Gastrocnemius medialis (tissue), 4 donors: ENCODE data around the gene R3HDM2. TPM values are rescaled to one million over a fixed set of nuclear protein-coding genes. Genes with fewer than 3 reads are reported as not detected.
A peak's percentile ranks its signal among the peaks of the same experiment; 100 is the strongest.

Experiments
- ATAC-seq, 2 donors: fragments of 150-250 bp; one replicate each; pipeline ENCODE4 v1.9.1; 2016
- DNase-seq, 2 donors: peaks; one replicate each; pipeline ENCODE4 v3.0.0-alpha.2; 2019
- H3K27ac ChIP-seq, 4 donors: fragments of 200-600 bp; sonication (generic); 1 replicate in 1 of 4; 2 replicates in 3 of 4; pipeline ENCODE4 v1.5.1; 2016 to 2018; ENCODE audit warnings: mild to moderate bottlenecking in 2 of 4, moderate library complexity in 1 of 4
- H3K27me3 ChIP-seq, 3 donors: fragments of 200-600 bp; sonication (generic) in 2 of 3; 1 replicate in 1 of 3; 2 replicates in 2 of 3; pipeline versions ENCODE4 v1.5.1 to v1.6.0; 2016 to 2019; ENCODE audit warnings: mild to moderate bottlenecking in 1 of 3, moderate library complexity in 1 of 3
- H3K36me3 ChIP-seq, 2 donors: fragments of 200-600 bp; sonication (generic) in 1 of 2; one replicate each; pipeline ENCODE4 v1.5.1; 2017 to 2018
- H3K4me1 ChIP-seq, 2 donors: fragments of 200-600 bp; sonication (generic) in 1 of 2; one replicate each; pipeline ENCODE4 v1.5.1; 2016 to 2017; ENCODE audit warnings: mild to moderate bottlenecking in 2 of 2
- H3K4me3 ChIP-seq, 4 donors: fragments of 200-600 bp; sonication (generic) in 3 of 4; 1 replicate in 1 of 4; 2 replicates in 3 of 4; pipeline ENCODE4 v1.5.1; 2016 to 2019; ENCODE audit warnings: mild to moderate bottlenecking in 2 of 4
- H3K9me3 ChIP-seq, 3 donors: fragments of 200-600 bp; sonication (generic) in 2 of 3; 1 replicate in 1 of 3; 2 replicates in 2 of 3; pipeline ENCODE4 v1.5.1; 2016 to 2019
- CTCF ChIP-seq, 5 experiments: fragments of 450-650 bp in 3 of 5; fragments of 200-600 bp in 2 of 5; sonication (generic) in 2 of 5; IDR thresholded peaks in 4 of 5; conservative IDR thresholded peaks in 1 of 5; 1 replicate in 4 of 5; 2 replicates in 1 of 5; pipeline ENCODE4 v1.5.1; 2016 to 2019; ENCODE audit warnings: antibody characterized with exemption in 5 of 5, mild to moderate bottlenecking in 3 of 5, moderate library complexity in 3 of 5
- POLR2A ChIP-seq, 2 donors: fragments of 450-650 bp; IDR thresholded peaks; one replicate each; pipeline ENCODE4 v1.6.1; 2017; ENCODE audit warnings: antibody characterized with exemption in 2 of 2, mild to moderate bottlenecking in 2 of 2, moderate library complexity in 2 of 2
- in situ Hi-C, 4 donors: fragments of 200-750 bp; cut with MboI; loops; one replicate each; pipeline versions ENCODE4 v1.15.0 to v1.8.0; 2017; ENCODE audit warnings: low sequenced_read_pairs in 4 of 4
- intact Hi-C: fragments of 100-400 bp; cut with DNase I; formaldehyde crosslinking; loops from one replicate; pipeline ENCODE4 v1.15.1; 2023; ENCODE audit warnings: low total_unique reads
- total RNA-seq, 4 donors: library from RNA; depleted of rRNA; stranded (reverse); fragments of >200 nt; gene quantifications; one replicate each; pipeline versions ENCODE4 v1.1.0 to v1.2.3, GENCODE V29; 2016

R3HDM2 gene
- total RNA-seq, 4 donors from 2014 or later = 24.1 to 27.1 (median 25.6) TPM

DNA sequence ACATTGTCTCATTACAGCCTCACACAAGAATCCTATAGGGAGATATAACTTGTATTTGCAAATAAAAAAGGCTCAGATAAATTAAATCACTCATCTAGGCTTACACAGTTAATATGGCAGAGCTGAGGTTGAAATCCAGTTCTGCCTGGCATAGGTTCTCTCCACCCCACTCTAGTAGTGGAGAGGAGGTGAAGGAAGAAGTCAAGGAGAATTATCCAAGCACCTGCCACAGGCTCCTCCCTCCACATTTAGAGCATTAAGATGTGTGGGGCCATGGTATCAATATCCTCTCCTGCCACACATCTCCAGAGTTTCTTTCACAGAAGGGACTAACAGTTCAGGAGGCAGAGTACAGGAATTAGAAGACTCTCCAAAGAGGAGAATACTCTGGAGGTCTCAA is 157.3 kb downstream of the R3HDM2 start:
- Histone ChIP-seq H3K4me3 (no peak overlapping the region), H3K27ac (peak overlapping the region in 2 of 4 donors; percentile 21 to 61), H3K27me3 (no peaks in the 10 kb centered on the region), H3K4me1 (peaks cover 9 to 12% of the 10 kb centered on the region in 2 donors), H3K36me3 (peaks cover 0 to 16% of the 10 kb centered on the region in 2 donors), H3K9me3 (no peaks in the 10 kb centered on the region)
- no peak for DNase-seq
- in situ Hi-C loops = loop anchor here in 1 of 4 donors (25.0 kb wide), 1 partner anchor 164 kb away; the partner anchor contains the start of genes INHBC and R3HDM2
- intact Hi-C loops = no loop called here
- no peak for ATAC-seq
- TF ChIP-seq CTCF (IDR thresholded peaks at IDR 0.05 in 4 of 5, conservative IDR thresholded peaks at IDR 0.05 in 1 of 5) (no peak), POLR2A (IDR thresholded peaks at IDR 0.05) (no peak)

- no peaks in the 10 kb centered on the region for H3K27me3 ChIP-seq
- in situ Hi-C loops = loop anchor here in 1 of 4 donors (25.0 kb wide), 1 partner anchor 165 kb away; the partner anchor contains the start of genes INHBC and R3HDM2
- TF ChIP-seq CTCF (IDR thresholded peaks at IDR 0.05 in 4 of 5, conservative IDR thresholded peaks at IDR 0.05 in 1 of 5) (no peak), POLR2A (IDR thresholded peaks at IDR 0.05) (no peak)
- peaks cover 9 to 12% of the 10 kb centered on the region in 2 donors for H3K4me1 ChIP-seq
- H3K9me3 ChIP-seq = no peaks in the 10 kb centered on the region
- H3K4me3 ChIP-seq = no peak overlapping the region
- intact Hi-C loops = no loop called here
- H3K27ac ChIP-seq = peak overlapping the region in 2 of 4 donors; percentile 21 to 61
- DNase-seq (no peak), ATAC-seq (peak; percentile 63 to 95)
- H3K36me3 ChIP-seq = peaks cover 0 to 23% of the 10 kb centered on the region in 2 donors
Measured at GRCh38 chr12:57272337-57273151, 158.3 kb downstream of the R3HDM2 start.

- in situ Hi-C loops = loop anchor here in 1 of 4 donors (25.0 kb wide), 1 partner anchor 166 kb away; the partner anchor contains the start of genes INHBC and R3HDM2
- no peak overlapping the region for H3K27ac ChIP-seq
- H3K4me1 ChIP-seq = peaks cover 9 to 12% of the 10 kb centered on the region in 2 donors
- no peak for DNase-seq
- no peaks in the 10 kb centered on the region for H3K9me3 ChIP-seq
- TF ChIP-seq POLR2A (IDR thresholded peaks at IDR 0.05) = no peak
- TF ChIP-seq CTCF (IDR thresholded peaks at IDR 0.05 in 4 of 5, conservative IDR thresholded peaks at IDR 0.05 in 1 of 5) = peak in 2 of 5 experiments; percentile 16 to 41
- ATAC-seq = no peak
- no peak overlapping the region for H3K4me3 ChIP-seq
- H3K27me3 ChIP-seq = no peaks in the 10 kb centered on the region
- intact Hi-C loops = no loop called here
- H3K36me3 ChIP-seq = peaks cover 0 to 27% of the 10 kb centered on the region in 2 donors
Measured at GRCh38 chr12:57270966-57271470, 159.8 kb downstream of the R3HDM2 start.

DNA sequence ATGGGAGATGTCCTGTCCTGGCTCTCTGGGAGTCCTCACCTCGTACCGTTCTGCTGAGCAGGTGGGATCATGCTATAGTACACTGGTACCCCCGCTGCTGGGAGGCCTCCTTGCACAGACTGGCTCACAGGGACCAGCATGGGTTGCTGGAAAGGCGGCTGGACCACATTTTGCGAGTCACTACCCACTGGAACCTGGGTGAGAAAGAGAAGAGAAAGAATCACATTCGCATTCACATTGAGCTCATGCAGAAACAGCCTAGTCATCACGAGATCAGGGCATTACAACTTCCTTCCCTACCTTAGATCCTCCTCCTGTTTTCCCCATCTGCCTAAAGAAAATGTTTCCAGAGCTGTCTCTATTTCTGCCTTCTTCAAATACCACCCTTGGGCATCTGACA is 162.6 kb downstream of the R3HDM2 start:
- DNase-seq (no peak), ATAC-seq (no peak)
- H3K36me3 ChIP-seq = peaks cover 0 to 27% of the 10 kb centered on the region in 2 donors
- no peaks in the 10 kb centered on the region for H3K27me3 ChIP-seq
- TF ChIP-seq POLR2A (IDR thresholded peaks at IDR 0.05) = no peak
- TF ChIP-seq CTCF (IDR thresholded peaks at IDR 0.05 in 4 of 5, conservative IDR thresholded peaks at IDR 0.05 in 1 of 5) = no peak
- in situ Hi-C loops = loop anchor here in 2 of 4 donors (10.0 to 25.0 kb wide), 2 partner anchors 169 to 187 kb away; partner anchors contain the start of genes GLI1 (in 1 of the 2), INHBC (in 1 of the 2), INHBE (in 1 of the 2) and R3HDM2 (in 1 of the 2)
- H3K4me3 ChIP-seq = no peak overlapping the region
- intact Hi-C loops = no loop called here
- H3K27ac ChIP-seq = no peak overlapping the region
- H3K4me1 ChIP-seq = peaks cover 27 to 28% of the 10 kb centered on the region in 2 donors
- no peaks in the 10 kb centered on the region for H3K9me3 ChIP-seq
